H1 (cell line): ENCODE data around the gene CORO1C.

Experiments used
- EP300 ChIP-seq, 2 experiments: IDR thresholded peaks; 1 replicate in 1 of 2; 2 replicates in 1 of 2; pipeline ENCODE4 v1.6.1; 2011 to 2012; ENCODE audit warnings: low read depth in 2 of 2, low read length in 2 of 2, mild to moderate bottlenecking in 2 of 2, borderline replicate concordance in 1 of 2, inconsistent platforms in 1 of 2, moderate library complexity in 1 of 2
- POLR2A ChIP-seq, 2 experiments: IDR thresholded peaks; 1 replicate in 1 of 2; 2 replicates in 1 of 2; pipeline ENCODE4 v1.6.1; 2011; ENCODE audit warnings: low read depth in 2 of 2, low read length in 2 of 2, mild to moderate bottlenecking in 2 of 2; ENCODE audit errors: control extremely low read depth in 1 of 2
- TCF12 ChIP-seq: IDR thresholded peaks from 2 replicates; pipeline ENCODE4 v1.6.1; 2011; ENCODE audit warnings: low read depth, mild to moderate bottlenecking, low read length

DNA sequence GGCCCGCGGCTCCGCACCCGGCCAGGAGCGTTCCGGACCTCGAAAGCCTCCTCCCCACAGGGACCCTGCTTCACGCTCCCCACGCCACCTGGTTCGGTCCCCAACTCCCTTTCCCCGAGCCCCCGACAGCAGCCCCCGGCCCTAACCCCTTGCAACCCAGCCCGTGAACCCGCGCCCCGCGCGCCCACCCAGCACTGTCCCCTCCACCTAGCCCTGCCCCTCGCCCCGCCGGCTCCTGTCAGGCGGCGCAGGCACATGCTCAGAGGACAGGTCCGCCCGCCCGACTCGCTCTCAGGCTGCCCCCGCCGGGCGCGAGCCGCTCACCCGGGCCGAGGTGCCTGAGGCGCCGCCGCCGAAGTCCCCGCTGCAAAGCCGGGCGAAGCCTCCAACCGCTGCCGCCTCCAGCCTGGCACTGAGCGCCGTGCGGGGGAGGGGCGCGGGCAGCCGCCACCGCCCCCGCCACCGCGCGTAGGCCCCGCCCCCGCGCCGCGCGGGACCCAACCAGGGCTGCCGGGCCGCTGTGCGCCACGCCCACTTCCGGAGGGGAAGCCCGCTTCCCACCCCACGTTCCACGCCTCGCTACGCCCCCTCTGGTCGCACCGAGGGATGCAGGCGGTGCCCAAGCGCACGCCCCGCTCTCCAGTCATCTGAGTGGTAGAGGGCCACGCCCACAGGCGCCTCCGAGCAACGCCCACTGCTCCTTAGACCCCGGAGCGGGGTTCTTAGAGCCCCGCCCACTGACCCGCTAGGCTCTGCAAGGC is at the start of gene CORO1C:
- TF ChIP-seq POLR2A (IDR thresholded peaks at IDR 0.05; ENCODE audit: control extremely low read depth in 1 of 2, low read depth in 2 of 2, low read length in 2 of 2) (peak; percentile 65 to 86), EP300 (IDR thresholded peaks at IDR 0.05; ENCODE audit: borderline replicate concordance in 1 of 2, low read depth in 2 of 2, low read length in 2 of 2) (peak in 1 of 2 experiments; percentile 53; a peak in 1 of 3 replicates), TCF12 (no peak)
